Raji (cell line): ENCODE measurements around the gene DAND5.

Source experiments
- POLR2A ChIP-seq: IDR thresholded peaks from 2 replicates; pipeline ENCODE4 v1.6.1; 2011; ENCODE audit warnings: low read depth, low read length, control low read depth; ENCODE audit not compliant: insufficient read depth

The DAND5 gene

DNA sequence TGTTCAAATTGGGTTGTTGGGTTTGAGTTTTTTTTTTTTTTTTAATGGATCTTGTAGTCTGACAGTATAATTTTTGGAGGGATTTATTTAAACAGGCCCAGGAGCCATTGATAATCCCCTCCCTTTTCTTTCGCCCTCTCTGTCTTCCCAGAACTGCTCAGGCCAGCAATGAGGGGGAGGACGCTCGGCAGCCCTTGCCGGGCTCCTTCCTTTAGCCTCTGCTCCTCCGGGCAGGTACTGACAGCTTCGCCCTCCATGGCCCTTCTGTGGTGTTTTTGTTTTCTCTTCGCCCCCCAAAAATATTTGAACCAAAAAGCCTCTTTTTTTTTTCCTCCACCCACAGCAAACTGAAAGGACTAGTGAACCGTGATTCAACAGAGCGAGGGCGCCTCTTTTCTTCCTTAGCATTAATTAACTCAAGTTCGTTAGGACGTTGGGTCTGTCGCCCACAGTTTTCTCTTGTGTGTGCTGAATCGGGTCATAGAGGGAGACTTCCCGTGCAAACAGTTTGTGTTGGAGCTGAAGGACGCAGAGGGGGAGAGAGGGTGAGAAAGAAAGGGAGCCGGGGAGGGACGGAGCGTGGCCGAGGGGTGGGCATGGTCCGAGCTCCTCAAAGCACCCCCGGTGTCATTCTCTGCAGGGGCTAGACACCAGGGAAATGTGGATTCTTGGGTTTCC is 47.4 kb downstream of the DAND5 start:
- TF ChIP-seq POLR2A, result no peak

DNA sequence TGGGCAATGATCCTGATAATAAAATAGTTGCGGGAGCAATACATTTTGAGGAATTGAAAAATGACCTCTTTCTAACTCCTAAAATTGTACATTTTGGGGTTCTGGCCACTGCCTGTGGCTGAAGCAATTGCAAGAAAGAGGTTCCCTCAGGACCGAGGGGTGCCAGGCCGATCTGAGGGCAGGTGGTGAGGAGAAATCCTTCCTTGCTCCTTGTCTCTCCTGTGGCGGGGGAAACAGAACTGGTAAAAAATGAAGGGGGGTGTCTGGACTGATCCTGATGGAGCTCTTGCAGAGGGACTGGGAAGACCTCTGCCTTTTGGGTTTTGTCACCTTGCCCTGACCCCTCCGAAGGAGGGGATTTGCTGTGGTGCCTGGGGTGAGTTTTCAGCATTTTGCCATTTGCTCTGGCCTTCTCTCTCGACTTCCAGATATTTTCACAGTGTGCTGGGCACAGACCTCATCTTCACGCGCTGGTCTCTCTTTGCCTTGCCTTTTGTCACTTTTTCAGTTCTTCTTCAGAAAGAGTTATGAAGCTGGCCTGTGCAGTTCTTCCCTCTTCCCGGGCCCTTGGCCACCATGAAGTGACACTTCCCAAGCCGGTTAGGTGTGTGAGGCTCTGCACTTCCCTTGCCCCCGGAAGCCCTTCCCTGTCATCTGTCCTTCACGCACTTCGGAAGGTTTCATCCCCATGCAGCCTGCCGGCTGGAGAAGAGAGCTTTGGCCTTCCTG is 48.1 kb downstream of the DAND5 start:
- no peak for TF ChIP-seq POLR2A

DNA sequence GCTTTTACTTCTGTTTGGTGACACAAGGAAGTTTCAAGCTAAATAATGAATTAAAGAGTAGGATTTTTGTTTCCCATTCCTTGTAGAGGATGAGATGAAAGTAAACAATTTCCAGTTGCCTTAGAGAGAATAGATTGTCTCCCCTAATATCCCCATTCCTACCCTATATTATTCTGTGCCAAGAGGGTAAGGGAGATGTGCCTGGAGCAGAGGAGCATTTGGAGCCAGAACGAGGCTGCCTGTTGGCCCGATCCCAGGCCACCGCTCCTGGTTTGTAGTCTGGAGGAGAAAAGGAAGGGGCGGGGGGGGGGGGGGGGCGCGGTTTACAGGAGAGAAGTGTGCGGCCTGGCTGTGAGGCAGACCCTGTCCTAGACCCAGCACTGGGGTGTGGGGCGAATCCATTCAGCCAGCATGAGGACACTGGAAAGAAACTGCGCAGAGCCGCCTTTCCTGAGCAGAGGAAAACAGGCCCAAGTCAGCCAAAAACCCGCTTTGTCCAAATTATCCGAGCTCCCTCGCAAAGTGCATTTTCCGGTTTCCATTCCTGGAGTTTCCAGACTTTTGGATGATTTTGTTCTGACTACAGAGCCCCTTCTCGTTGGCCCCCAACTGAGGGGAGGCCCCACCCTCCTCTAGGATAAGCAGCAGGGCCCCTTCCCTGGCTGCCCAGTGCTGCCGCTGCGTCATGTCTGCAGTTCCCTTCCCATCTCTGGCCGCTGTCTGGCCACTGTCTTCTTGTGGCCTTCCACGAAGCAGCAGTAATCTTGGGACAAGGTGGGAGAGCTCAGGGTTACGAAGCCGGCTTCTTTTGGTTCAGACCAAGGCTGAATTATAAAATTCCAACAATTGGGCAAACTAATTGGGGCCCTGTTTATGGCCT is 48.9 kb downstream of the DAND5 start:
- TF ChIP-seq POLR2A, result no peak

DNA sequence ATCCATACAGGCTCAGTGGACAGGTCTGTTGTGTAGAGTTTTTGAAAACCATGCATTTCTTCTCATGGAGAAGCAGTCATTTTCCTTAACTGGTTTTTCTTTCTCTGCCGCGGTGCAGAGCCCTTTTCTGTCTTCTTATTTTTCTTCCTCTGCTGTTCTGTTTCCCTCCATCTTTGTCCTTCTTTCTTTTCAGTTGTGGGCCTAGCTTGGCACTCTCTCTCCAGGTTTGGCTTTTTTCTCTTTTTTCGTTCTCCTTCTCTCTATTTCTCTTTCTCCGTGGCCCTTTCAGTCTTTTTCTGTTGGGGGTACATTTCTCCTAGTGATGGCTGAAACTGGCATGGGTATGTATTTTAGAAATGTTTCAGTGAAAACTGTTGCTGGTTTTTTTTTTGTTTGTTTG is 50.0 kb downstream of the DAND5 start:
- no peak for TF ChIP-seq POLR2A

DNA sequence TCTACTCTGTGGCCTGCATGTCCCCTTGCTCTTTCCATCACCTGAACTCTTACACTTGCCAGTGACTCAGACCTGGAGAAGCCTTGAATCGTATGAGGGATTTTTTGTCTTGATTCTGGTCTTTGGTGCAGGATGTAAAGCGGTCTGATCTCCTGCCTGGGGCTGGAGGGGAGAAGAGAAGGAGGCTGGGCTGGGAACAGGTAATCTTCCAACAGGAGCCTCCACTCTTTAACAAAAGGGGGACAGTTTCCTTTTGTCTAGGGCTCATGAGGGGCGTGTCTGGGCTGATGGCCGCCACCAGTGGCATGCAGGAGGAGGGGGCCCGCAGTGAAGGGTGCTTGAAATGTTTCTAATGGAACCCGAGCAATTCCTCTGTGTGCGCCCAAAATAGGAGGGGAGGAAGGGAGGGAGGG is 50.6 kb downstream of the DAND5 start:
- no peak for TF ChIP-seq POLR2A

DNA sequence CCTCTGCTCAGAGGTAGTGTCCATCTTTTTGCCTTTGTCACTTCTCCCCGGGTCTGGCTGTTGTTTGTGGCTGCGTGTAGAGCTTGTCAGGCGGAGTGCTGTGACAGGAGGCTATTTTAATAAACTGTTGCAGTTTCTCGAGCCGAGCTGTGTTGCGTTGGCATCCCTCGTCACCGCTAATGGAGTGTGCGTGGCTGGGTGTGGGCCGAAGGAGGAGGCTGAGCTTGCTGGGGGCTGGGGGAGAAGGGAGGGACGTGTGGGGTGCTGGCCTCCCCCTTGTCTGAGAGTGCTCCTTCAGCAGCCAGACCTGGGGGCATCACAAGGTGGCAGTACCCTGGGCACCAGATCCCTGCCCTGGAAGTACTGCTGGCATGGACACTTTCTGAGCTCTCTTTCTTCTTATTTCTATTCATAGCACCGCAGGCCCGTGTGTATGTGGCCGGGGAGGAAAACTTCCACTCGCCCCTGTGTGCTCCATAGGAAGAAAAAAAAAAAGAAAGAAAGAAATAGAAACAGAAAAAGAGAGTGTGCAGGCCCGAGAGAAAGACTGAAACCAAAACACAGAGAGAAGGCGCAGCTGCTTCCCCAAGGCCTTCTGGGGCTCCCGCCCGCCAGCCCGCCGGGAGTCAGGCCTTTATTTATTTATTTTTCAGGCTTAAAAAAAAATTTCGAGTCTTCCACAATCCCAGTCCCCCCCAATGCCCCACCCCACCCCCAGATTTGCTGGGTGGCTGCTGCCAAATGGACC is 52.9 kb downstream of the DAND5 start:
- no peak for TF ChIP-seq POLR2A

DNA sequence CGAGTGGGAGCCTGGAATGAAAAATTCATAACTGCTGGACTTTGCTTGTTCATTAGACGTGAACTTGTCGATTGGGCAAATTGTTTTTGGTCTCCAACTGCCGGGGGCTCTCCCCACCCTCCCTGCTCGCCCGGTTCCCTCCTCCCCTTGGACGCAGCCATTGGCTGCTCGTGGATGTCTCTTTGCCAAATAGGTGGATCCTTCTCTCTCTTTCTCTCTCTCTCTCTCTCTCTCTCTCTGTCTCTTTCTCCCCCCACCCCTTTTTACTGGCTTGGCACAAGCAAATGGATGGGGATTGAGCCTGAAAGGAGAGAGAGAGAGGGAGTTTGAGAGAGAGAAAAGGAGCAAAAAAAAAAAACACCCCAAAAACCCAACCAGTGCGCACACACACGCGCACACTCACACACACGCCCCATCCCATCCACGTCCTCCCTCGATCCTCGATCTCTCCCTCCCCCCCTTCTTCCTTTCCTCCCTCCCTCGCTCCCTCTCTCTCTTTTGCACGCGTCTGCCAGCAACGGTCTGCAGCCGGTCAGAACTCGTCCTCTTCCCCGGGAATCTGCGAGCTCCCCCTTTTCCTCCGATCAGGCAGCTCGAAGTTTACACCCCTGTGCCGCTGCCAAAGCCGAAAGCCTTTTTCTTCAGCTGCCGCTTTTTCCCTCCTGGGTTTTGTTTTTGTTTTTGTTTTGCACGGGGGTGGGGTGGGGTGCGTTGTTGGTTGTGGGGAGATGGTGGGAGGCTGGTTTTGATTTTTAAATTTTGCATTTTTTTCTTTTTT is 53.7 kb downstream of the DAND5 start:
- TF ChIP-seq POLR2A, result no peak

DNA sequence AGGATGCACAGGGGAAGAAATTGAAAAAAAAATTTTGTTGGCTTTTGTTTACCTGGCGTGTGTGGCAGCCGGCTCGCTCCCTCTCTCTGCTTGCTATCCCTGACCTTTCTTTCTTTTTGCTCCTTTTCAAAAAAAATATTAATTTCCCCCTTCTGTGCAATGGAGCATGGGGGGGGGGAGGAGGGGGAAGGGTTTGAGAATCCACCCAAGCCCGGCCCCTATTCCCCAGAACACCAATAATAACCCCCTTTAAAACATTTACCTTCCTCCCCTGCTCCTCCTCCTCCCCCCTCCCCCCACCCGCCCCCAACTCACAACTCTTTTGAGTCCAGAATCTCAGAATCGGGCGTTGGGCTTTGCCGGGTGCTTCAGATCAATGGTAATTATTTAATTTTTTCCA is 54.3 kb downstream of the DAND5 start:
- TF ChIP-seq POLR2A, result no peak
